ENCODE results near the gene DRC7.
"Not testable (repeated sequence)": the region's sequence is repeated elsewhere in the genome, so short reads cannot be mapped to it uniquely, and the experiment has no call there.

The DRC7 gene

GRCh38 chr16:57660715-57661463, 33.7 kb upstream of the DRC7 start:
- no peak for DNase-seq

DNA sequence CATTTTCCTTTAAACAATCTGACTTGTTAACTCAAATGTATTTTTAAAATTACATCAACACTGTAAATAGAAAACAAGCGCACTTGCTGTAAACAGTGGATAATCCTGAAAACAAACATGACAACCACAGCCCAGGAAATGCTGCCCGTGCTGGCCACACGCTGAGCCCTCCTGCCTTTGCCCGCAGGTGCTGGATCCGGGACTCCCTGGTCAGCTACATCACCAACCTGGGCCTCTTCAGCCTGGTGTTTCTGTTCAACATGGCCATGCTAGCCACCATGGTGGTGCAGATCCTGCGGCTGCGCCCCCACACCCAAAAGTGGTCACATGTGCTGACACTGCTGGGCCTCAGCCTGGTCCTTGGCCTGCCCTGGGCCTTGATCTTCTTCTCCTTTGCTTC, 33.1 kb upstream of the DRC7 start:
- DNase-seq: no peak

DNA sequence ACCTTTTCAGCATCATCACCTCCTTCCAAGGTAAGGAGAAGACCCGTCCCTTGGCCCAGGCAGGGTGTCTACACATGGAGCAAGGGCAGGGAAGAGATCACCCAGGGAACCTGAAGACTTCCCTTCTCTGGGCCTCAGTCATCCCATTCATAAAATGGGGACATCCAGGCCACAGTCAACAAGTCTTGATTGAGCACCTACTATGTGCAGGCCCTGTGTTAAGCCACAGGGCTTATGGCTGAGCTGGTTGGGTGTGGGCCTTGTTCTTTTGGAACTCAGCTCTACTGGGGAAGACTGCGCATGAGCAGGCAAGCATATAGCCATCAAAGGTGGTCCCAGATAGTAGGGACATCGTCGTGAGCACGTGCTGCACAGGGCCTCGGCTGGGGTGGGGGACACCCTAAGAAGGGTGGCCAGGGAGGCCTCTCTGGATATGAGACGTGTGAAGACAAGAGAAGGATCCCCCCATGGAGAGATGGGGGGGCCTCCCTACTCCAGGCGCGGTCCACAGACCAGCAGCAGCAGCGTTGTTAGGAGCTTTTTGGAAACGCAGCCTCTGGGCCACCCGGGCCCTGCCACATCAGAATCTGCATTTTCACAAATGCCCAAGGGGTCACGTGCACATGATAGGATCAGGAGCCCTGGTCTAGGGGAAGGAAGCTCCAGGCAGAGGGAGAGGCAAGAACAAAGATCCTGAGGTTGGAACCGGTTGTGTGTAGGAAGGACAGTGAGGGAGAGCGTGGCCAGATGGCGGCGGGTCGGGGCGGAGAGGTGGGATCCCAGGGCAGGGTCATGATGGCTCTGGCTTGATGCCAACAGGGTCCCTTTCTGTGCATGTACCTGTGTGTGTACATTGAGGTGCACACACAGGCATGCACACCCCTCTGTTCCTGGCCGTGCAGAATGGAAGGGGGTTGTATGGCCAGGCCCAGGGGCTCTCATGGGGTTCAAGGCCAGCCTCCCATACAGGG, 32.4 kb upstream of the DRC7 start:
- no peak for DNase-seq

DNA sequence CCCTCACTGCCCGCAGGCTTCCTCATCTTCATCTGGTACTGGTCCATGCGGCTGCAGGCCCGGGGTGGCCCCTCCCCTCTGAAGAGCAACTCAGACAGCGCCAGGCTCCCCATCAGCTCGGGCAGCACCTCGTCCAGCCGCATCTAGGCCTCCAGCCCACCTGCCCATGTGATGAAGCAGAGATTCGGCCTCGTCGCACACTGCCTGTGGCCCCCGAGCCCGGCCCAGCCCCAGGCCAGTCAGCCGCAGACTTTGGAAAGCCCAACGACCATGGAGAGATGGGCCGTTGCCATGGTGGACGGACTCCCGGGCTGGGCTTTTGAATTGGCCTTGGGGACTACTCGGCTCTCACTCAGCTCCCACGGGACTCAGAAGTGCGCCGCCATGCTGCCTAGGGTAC, 31.2 kb upstream of the DRC7 start:
- no peak for DNase-seq

GRCh38 chr16:57663917-57664661, 30.5 kb upstream of the DRC7 start:
- DNase-seq: no peak

DNA sequence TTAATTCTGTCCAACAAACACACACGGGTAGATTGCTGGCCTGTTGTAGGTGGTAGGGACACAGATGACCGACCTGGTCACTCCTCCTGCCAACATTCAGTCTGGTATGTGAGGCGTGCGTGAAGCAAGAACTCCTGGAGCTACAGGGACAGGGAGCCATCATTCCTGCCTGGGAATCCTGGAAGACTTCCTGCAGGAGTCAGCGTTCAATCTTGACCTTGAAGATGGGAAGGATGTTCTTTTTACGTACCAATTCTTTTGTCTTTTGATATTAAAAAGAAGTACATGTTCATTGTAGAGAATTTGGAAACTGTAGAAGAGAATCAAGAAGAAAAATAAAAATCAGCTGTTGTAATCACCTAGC, 30.0 kb upstream of the DRC7 start:
- DNase-seq: no peak

GRCh38 chr16:57665541-57665940, 29.1 kb upstream of the DRC7 start:
- DNase-seq: no peak

GRCh38 chr16:57666353-57667047, 28.1 kb upstream of the DRC7 start:
- no peak for DNase-seq

DNA sequence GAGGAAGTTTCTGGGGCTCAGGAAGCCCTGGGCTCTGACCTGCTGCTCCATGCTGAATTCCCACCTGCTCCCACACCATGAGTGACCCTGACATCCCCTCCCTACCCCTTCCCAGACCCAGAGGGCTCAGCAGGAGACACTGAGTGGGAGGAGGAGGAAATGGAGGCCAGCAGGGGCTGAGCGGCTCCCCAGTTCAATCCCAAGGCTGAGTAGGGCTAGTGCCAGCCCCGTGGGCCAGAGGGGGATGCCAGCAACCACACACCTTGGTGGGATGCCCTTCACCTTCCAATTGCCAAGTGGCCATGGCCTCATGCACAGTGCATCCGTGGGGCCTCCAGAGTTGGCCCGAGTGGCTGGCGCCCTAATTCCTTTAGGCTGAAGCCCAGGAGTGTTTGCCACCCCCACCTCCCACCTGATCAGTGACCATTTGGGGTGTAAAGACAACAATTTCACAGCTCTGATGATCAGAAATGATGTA, 27.5 kb upstream of the DRC7 start:
- no peak for DNase-seq

DNA sequence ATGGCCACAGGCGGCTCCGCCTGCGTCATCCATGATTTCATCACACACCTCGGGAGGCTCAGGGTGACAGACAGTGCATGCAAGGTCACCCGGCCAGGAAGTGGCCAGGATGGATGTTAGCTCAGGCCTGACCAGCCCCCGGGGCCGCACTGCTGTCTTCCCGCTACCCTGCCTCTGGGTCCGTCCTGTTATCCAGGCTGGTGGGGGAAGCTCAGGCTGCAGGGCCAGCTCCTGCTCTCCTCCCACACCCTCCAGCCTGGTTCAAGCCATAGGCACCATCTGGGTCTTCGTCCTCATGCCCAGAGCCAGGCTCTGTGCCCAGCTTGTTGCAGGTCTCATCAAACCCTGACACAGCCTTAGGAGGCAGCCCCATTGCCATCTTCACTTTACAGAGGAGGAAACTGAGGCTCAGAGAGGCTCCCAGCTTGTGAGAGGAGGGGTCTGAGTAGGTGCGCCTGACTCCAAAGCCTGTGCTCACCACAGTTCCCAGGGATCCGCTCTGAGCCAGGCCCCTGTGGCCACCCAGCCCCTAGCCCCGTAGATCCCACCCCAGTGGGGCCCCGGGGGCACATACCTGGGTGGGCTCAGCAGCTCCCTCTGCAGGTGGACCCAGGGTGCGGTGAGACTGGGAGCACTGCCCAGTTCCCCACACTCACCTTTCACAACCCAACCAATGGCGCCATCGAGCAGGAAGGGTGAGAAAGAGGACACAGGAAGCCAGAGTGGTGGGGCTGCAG, 26.9 kb upstream of the DRC7 start:
- DNase-seq: no peak

DNA sequence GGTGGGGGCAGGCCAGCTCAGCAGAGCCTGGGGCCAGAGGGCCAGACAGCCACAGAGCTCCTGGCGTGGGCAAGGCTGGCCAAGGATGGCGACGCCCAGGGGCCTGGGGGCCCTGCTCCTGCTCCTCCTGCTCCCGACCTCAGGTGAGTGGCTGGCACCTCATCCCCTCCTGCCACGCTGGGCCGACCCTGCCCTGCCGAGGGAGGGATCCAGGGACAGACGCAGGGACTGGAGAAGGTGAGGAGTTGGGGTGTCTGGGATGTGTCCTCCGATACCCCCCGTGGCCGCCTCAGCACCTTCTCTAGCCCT, 26.4 kb upstream of the DRC7 start, which contains the start of gene ADGRG3:
ADGRG3 (plus strand) TSS at position 44 of the 309 bp plus-strand sequence; CDS start at position 86, 42 bp downstream.
- DNase-seq: no peak

DNA sequence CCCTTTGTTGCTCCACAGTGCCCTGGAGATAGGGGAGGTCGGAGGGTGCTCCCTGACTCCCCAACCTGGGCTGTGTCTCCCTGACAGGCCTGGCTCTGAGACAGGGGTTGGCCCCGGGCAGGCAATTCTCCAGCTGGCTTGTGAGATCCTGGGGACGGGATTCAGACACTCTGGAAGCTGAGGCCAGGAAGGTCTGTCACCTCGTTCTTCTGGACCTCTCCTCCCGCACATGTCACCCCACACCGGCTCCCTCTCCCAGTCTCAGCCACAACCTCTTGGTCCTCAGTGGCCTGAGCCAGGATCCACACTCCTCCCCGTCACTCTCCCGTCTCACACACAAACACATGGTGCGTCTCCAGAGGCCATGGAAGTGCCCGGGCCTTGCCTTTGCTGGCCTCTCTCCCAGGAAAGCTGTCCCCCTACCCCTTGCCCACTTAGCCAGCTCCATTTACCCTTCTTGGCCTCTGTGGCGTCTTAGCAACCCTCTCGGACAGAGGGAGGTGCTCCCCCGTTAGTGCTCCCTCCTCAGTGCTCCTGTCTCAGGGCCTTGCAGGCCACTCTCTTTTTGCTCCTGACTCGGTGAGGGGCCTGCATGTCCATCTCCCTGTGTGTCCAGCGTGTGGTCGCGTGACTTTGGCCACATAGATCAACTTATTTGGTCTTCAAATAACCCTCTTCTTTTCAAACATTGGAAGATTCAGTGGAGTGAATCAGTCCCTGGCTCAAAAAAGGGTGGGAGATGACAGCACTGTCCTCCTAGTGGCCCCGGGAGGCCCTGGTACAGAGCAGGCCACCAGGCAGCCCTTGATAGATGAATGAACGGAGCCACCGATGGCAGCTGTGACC, 25.8 kb upstream of the DRC7 start:
- no peak for DNase-seq

DNA sequence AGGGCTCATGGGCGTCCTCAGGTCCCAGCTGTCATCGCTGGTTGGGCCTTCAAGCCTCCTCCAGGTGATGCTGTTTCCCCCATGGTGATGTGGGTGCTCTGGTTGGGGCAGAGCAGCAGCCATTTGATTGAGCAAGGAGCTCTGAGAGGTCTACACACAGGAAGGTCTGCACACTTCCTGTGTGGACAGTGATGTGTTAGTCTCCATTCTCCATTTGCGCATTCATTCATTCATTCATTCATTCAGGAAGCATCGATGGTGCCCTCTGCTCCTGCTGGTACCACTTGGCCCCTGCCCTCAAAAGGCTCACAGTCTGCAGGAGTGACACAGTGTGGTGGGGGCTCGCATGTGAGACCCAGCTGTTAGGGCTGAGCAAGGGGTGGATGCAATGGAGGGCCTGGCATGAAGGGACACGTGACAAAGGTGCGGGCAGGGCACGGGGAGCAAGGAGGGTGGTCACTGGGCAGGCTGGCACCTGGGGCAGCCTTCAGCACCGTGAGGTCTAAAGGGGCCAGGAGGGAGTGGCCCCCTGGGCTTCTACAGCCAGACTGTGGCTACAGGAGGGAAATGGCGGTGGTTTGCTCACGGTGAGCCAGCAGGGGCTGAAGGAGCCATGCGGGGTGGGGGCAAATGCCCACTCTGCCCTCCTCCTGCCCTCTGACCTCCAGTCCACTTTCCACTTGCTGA, 25.0 kb upstream of the DRC7 start:
- DNase-seq: no peak

- DNase-seq: no peak
Measured at GRCh38 chr16:57670196-57670595, 24.4 kb upstream of the DRC7 start.

DNA sequence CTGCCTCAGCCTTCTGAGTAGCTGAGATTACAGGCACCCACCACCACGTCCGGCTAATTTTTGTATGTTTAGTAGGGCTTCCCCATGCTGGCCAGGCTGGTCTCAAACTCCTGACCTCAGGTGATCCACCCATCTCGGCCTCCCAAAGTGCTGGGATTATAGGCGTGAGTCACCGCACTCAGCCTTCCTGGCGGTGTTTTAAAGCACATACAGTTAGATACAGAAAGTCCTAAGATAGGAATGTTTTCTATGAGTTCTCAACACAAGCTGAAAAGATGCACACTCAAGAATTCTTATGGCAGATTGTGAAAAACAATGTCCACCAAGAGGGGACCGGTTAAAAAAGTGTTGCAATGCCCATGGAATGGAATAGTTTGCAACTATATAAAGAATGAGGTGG, 23.2 kb upstream of the DRC7 start:
- not testable (repeated sequence) for DNase-seq

DNA sequence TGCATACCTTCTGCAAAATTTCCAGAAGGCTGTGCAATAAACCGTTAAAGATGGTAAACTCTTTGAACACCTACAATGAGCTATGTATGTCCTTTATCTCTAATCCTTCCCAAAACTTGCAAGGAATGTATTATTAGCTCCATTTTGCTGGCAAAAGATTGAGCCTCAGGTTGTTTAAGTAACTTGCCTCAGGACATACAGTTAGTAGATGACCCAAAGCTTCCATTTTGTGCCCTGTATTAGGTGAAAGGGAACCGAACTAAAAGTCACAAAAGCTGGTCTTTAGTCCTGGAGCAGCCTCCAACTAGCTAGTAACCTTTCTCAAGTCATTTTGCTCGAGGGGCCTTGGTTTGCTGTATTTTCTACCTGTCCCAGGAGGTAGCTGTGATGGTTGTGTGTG, 22.2 kb upstream of the DRC7 start:
- DNase-seq: no peak

- no peak for DNase-seq
Measured at GRCh38 chr16:57672824-57673223, 21.8 kb upstream of the DRC7 start.

GRCh38 chr16:57675741-57676551, 18.7 kb upstream of the DRC7 start:
- no peak for DNase-seq

- no peak for DNase-seq
Measured at GRCh38 chr16:57676553-57677085, 18.0 kb upstream of the DRC7 start.
